ENCODE results near the gene ADAMTSL1. TPM values are rescaled to one million over a fixed set of nuclear protein-coding genes. Genes with fewer than 3 reads are reported as not detected.

The ADAMTSL1 gene
- total RNA-seq, 1 experiment from 2014 or later = not detected

DNA sequence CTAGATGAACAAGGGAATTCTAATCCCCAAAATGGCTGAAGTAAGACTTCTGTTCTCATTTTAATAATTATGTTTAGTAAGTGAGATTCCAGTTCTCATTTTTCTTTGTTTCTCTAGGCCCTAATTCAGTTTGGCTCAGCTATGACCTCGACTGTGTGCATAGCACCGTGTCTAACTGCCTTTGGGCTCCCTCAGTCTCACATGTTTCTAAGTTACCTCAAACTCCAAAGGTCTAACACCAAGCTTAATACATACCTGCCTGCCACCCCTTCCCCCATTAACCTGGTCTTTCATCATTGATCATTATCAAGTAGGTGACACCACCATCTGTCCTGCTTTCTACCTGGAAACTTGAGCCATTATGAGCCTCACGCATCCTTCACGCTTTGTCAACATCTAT is 285.9 kb downstream of the ADAMTSL1 start:
- ChIA-PET CTCF (no interaction called here), POLR2A (no interaction called here)
- ATAC-seq (no peak), DNase-seq (ENCODE audit: low read depth, low spot score) (no peak)
- Histone ChIP-seq H3K4me1 (ENCODE audit: control insufficient read depth, insufficient read depth, low read length) (no peaks in the 10 kb centered on the region), H3K27ac (ENCODE audit: low read length) (no peak overlapping the region), H3K27me3 (ENCODE audit: control insufficient read depth, insufficient read depth, low read length) (no peaks in the 10 kb centered on the region), H3K4me3 (ENCODE audit: low read depth in 2 of 2, low read length in 2 of 2) (no peak overlapping the region), H3K36me3 (ENCODE audit: control insufficient read depth, insufficient read depth, low read length) (no peaks in the 10 kb centered on the region), H3K9me3 (ENCODE audit: control insufficient read depth, insufficient read depth, low read depth, low read length) (no peaks in the 10 kb centered on the region)
- intact Hi-C loops (cut with micrococcal nuclease; ENCODE audit: unreplicated experiment) = no loop called here
- in situ Hi-C loops (cut with HindIII; ENCODE audit: low pct_unique_long_range_greater_than_20kb, low sequenced_read_pairs) = no loop called here
- TF ChIP-seq, protein P1, sequence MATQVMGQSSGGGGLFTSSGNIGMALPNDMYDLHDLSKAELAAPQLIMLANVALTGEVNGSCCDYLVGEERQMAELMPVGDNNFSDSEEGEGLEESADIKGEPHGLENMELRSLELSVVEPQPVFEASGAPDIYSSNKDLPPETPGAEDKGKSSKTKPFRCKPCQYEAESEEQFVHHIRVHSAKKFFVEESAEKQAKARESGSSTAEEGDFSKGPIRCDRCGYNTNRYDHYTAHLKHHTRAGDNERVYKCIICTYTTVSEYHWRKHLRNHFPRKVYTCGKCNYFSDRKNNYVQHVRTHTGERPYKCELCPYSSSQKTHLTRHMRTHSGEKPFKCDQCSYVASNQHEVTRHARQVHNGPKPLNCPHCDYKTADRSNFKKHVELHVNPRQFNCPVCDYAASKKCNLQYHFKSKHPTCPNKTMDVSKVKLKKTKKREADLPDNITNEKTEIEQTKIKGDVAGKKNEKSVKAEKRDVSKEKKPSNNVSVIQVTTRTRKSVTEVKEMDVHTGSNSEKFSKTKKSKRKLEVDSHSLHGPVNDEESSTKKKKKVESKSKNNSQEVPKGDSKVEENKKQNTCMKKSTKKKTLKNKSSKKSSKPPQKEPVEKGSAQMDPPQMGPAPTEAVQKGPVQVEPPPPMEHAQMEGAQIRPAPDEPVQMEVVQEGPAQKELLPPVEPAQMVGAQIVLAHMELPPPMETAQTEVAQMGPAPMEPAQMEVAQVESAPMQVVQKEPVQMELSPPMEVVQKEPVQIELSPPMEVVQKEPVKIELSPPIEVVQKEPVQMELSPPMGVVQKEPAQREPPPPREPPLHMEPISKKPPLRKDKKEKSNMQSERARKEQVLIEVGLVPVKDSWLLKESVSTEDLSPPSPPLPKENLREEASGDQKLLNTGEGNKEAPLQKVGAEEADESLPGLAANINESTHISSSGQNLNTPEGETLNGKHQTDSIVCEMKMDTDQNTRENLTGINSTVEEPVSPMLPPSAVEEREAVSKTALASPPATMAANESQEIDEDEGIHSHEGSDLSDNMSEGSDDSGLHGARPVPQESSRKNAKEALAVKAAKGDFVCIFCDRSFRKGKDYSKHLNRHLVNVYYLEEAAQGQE (IDR thresholded peaks at IDR 0.05; ENCODE audit: insufficient read depth in 1 of 2, low read depth in 2 of 2, low read length in 1 of 2) = no peak
- no peak for TF ChIP-seq SIN3A (IDR thresholded peaks at IDR 0.05; ENCODE audit: borderline replicate concordance, insufficient read depth, low read depth, low read length)
- TF ChIP-seq, protein P2, sequence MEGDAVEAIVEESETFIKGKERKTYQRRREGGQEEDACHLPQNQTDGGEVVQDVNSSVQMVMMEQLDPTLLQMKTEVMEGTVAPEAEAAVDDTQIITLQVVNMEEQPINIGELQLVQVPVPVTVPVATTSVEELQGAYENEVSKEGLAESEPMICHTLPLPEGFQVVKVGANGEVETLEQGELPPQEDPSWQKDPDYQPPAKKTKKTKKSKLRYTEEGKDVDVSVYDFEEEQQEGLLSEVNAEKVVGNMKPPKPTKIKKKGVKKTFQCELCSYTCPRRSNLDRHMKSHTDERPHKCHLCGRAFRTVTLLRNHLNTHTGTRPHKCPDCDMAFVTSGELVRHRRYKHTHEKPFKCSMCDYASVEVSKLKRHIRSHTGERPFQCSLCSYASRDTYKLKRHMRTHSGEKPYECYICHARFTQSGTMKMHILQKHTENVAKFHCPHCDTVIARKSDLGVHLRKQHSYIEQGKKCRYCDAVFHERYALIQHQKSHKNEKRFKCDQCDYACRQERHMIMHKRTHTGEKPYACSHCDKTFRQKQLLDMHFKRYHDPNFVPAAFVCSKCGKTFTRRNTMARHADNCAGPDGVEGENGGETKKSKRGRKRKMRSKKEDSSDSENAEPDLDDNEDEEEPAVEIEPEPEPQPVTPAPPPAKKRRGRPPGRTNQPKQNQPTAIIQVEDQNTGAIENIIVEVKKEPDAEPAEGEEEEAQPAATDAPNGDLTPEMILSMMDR (IDR thresholded peaks at IDR 0.05) = no peak
- BruUV-seq (replicated peaks) = no TSS peak

DNA sequence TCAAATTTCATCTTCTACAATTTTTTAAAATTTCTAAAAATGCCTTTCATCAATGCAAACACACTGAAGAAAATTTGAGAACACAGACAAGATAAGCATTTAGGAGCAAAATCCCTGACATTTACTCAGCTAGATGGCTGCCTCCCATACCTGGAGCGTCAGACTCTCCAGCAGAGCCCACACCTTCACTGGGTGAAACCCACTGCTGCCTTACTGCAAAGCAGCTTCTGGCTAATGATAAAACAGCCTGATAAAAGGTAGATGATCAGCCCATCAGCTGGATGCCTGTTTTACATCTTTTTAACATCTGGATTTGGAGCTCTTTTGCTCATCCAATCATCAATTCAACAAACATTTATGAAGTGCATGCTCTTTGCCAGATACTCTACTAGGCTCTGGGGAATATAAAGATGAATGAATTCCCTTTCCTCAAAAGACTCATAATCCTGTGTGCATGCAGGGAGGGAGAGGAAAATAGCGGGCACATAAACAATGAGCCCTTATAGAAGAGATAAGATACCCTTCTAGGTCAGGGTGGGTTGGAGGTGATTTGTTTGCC is 287.9 kb downstream of the ADAMTSL1 start:
- Histone ChIP-seq H3K27ac (ENCODE audit: low read length) (no peak overlapping the region), H3K36me3 (ENCODE audit: control insufficient read depth, insufficient read depth, low read length) (no peaks in the 10 kb centered on the region), H3K4me3 (ENCODE audit: low read depth in 2 of 2, low read length in 2 of 2) (no peak overlapping the region), H3K9me3 (ENCODE audit: control insufficient read depth, insufficient read depth, low read depth, low read length) (no peaks in the 10 kb centered on the region), H3K27me3 (ENCODE audit: control insufficient read depth, insufficient read depth, low read length) (no peaks in the 10 kb centered on the region), H3K4me1 (ENCODE audit: control insufficient read depth, insufficient read depth, low read length) (no peaks in the 10 kb centered on the region)
- TF ChIP-seq, protein P1 (IDR thresholded peaks at IDR 0.05; ENCODE audit: insufficient read depth in 1 of 2, low read depth in 2 of 2, low read length in 1 of 2) = no peak
- TF ChIP-seq, protein P2 (IDR thresholded peaks at IDR 0.05) = no peak
- TF ChIP-seq POLR2AphosphoS5 (IDR thresholded peaks at IDR 0.05; ENCODE audit: low read depth, low read length) = no peak
- no peak for TF ChIP-seq TCF7L2 (IDR thresholded peaks at IDR 0.05; ENCODE audit: low read depth, low read length)
- TF ChIP-seq SIN3A (IDR thresholded peaks at IDR 0.05; ENCODE audit: borderline replicate concordance, insufficient read depth, low read depth, low read length) = no peak
- no peak for ATAC-seq
- BruUV-seq (replicated peaks) = no TSS peak
- DNase-seq (ENCODE audit: low read depth, low spot score) = no peak
- ChIA-PET CTCF (no interaction called here), POLR2A (no interaction called here)
- intact Hi-C loops (cut with micrococcal nuclease; ENCODE audit: unreplicated experiment) = no loop called here
- in situ Hi-C loops (cut with HindIII; ENCODE audit: low pct_unique_long_range_greater_than_20kb, low sequenced_read_pairs) = no loop called here

Data from Panc1 (cell line).